Measurements from ENCODE around the gene PRSS23. TPM values are rescaled to one million over a fixed set of nuclear protein-coding genes. Genes with fewer than 3 reads are reported as not detected.

The PRSS23 gene
- total RNA-seq, 1 experiment from 2014 or later: 3.8 TPM

GRCh38 chr11:86783661-86784060, 16.7 kb upstream of the PRSS23 start:
- no peak for ATAC-seq
- Histone ChIP-seq H3K4me2 (ENCODE audit: low read length) (no peak overlapping the region), H4K20me1 (ENCODE audit: insufficient read depth) (no peaks in the 10 kb centered on the region), H3K9me3 (ENCODE audit: control insufficient read depth in 1 of 2, insufficient read depth in 1 of 2, low read depth in 1 of 2, low read length in 2 of 2) (no peaks in the 10 kb centered on the region), H3K4me3 (replicated peaks in 1 of 2; ENCODE audit: low read depth in 1 of 2, low read length in 2 of 2) (no peak overlapping the region), H3K4me1 (ENCODE audit: control insufficient read depth in 1 of 2, insufficient read depth in 2 of 2, low read length in 2 of 2) (no peaks in the 10 kb centered on the region), H3K27me3 (ENCODE audit: insufficient read depth, low read length) (no peaks in the 10 kb centered on the region), H2AFZ (ENCODE audit: low read depth, low read length, poor library complexity, severe bottlenecking) (no peak overlapping the region), H3K9me2 (ENCODE audit: insufficient read depth) (no peaks in the 10 kb centered on the region), H3K79me2 (ENCODE audit: insufficient read depth, low read length) (no peaks in the 10 kb centered on the region), H3K36me3 (ENCODE audit: control insufficient read depth in 1 of 2, insufficient read depth in 2 of 2, low read length in 2 of 2) (no peaks in the 10 kb centered on the region), H3K27ac (ENCODE audit: low read depth, low read length) (no peak overlapping the region), H3K9ac (ENCODE audit: low read length) (no peak overlapping the region)
- no peak for DNase-seq (ENCODE audit: low read depth, low spot score)
- no TSS peak for BruUV-seq (replicated peaks)
- intact Hi-C loops (cut with micrococcal nuclease): no loop called here
- ChIA-PET POLR2A (no interaction called here), RAD21 (ENCODE audit: low non-redundant PET in 1 of 2, low total read pairs in 2 of 2, uncharacterized antibody in 2 of 2, unreplicated experiment in 2 of 2) (no interaction called here), CTCF (interaction anchor here (1.2 kb wide), 1 partner anchor 10 kb away, joined by 4 read pairs; no protein-coding TSS in a partner anchor)
- no peak for TF ChIP-seq ZNF274 (IDR thresholded peaks at IDR 0.05; ENCODE audit: low read depth, low read length)
- no peak for TF ChIP-seq YY1 (IDR thresholded peaks at IDR 0.05; ENCODE audit: extremely low read depth, insufficient replicate concordance, low read depth, low read length)
- TF ChIP-seq RAD21 (IDR thresholded peaks at IDR 0.05; ENCODE audit: low read depth): no peak
- no peak for TF ChIP-seq POLR2AphosphoS5 (IDR thresholded peaks at IDR 0.05; ENCODE audit: low read depth, low read length)
- TF ChIP-seq EGR1 (IDR thresholded peaks at IDR 0.05; ENCODE audit: low read depth): no peak
- TF ChIP-seq CEBPB (IDR thresholded peaks at IDR 0.05; ENCODE audit: low read depth): no peak
- no peak for TF ChIP-seq SIN3A (IDR thresholded peaks at IDR 0.05; ENCODE audit: low read depth)
- TF ChIP-seq SP1 (IDR thresholded peaks at IDR 0.05; ENCODE audit: low read depth): no peak
- no peak for TF ChIP-seq ELF1 (IDR thresholded peaks at IDR 0.05; ENCODE audit: borderline replicate concordance, low read depth)
- TF ChIP-seq CBX3 (IDR thresholded peaks at IDR 0.05; ENCODE audit: low read depth): no peak
- no peak for TF ChIP-seq ZBTB33 (IDR thresholded peaks at IDR 0.05; ENCODE audit: extremely low read depth, insufficient replicate concordance, low read length)
- no peak for TF ChIP-seq REST (IDR thresholded peaks at IDR 0.05; ENCODE audit: low read depth)
- TF ChIP-seq CTCF (IDR thresholded peaks at IDR 0.05 in 2 of 3, conservative IDR thresholded peaks at IDR 0.05 in 1 of 3; ENCODE audit: borderline replicate concordance in 1 of 3, insufficient read depth in 1 of 3, low read depth in 2 of 3, low read length in 2 of 3): no peak
- no peak for TF ChIP-seq POLR2A (IDR thresholded peaks at IDR 0.05; ENCODE audit: borderline replicate concordance, extremely low read depth, insufficient read depth, insufficient read length)
- TF ChIP-seq MAX (IDR thresholded peaks at IDR 0.05): no peak
- no peak for TF ChIP-seq EZH2phosphoT487 (IDR thresholded peaks at IDR 0.05; ENCODE audit: borderline replicate concordance)
- no peak for TF ChIP-seq TCF7L2 (IDR thresholded peaks at IDR 0.05; ENCODE audit: borderline replicate concordance, extremely low read depth, insufficient read depth, insufficient read length)
- TF ChIP-seq SRF (IDR thresholded peaks at IDR 0.05; ENCODE audit: low read depth): no peak
- no peak for TF ChIP-seq JUND (IDR thresholded peaks at IDR 0.05)
